ENCODE measurements around the gene CLIP4. TPM values are rescaled to one million over a fixed set of nuclear protein-coding genes. Genes with fewer than 3 reads are reported as not detected.

CLIP4 gene
- polyA plus RNA-seq, 1 of the 3 experiments (the other 2 are of a cell fraction), result 12.7 TPM

DNA sequence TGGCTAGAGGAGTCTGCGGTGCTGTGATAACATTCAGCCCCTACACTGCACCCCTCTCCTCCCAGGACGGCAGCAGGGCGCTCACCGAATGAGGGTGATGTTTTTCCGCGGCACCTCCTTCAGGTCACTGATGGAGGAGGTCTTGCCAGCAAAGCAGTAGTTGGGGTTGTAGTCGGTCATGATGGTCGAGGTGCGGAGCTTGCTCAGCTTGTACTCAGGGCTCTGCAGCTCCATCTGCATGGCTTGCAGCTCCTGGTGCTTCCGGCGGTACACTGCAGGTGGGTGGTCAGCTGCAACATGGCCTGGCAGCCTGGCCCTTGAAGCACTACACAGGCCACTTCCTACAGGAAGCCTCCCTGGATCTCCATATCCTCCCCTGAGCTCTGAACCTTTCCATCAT lies 108.0 kb downstream of the CLIP4 start:
- Histone ChIP-seq H3K27ac (ENCODE audit: low read depth in 2 of 2, low read length in 1 of 2) (peak overlapping the region in 1 of 2 experiments; percentile 92; a peak in 2 of 4 replicates), H3K79me2 (ENCODE audit: insufficient read depth) (no peaks in the 10 kb centered on the region), H4K20me1 (ENCODE audit: insufficient read depth) (no peaks in the 10 kb centered on the region), H3K4me2 (no peak overlapping the region), H3K4me3 (ENCODE audit: low read depth in 2 of 2, low read length in 1 of 2) (no peak overlapping the region), H3K9me2 (no peaks in the 10 kb centered on the region), H3K9me3 (no peaks in the 10 kb centered on the region), H2AFZ (ENCODE audit: low read depth) (no peak overlapping the region), H3F3A (replicated peaks; ENCODE audit: insufficient read depth) (no peaks in the 10 kb centered on the region), H3K27me3 (ENCODE audit: insufficient read depth) (peaks cover 13% of the 10 kb centered on the region; the same call in 1 of the 2 replicates), H3K9ac (no peak overlapping the region), H3K36me3 (replicated peaks in 1 of 2; ENCODE audit: control insufficient read depth in 1 of 2, insufficient read depth in 2 of 2, low read length in 1 of 2) (no peaks in the 10 kb centered on the region), H3K4me1 (ENCODE audit: control insufficient read depth in 1 of 2, insufficient read depth in 2 of 2, low read depth in 1 of 2, low read length in 1 of 2) (peaks cover 14 to 50% of the 10 kb centered on the region in 2 experiments)
- TF ChIP-seq FOXJ3 (CRISPR knock-in tag; IDR thresholded peaks at IDR 0.05), result no peak
- no peak for TF ChIP-seq RAD21 (IDR thresholded peaks at IDR 0.05; ENCODE audit: low read length)
- no peak for TF ChIP-seq RFX5 (IDR thresholded peaks at IDR 0.05; ENCODE audit: low read length)
- TF ChIP-seq YY1 (IDR thresholded peaks at IDR 0.05; ENCODE audit: low read depth), result no peak
- TF ChIP-seq RXRA (IDR thresholded peaks at IDR 0.05; ENCODE audit: borderline replicate concordance, low read depth), result no peak
- no peak for TF ChIP-seq SMC3 (IDR thresholded peaks at IDR 0.05; ENCODE audit: low read depth, low read length)
- TF ChIP-seq, protein P1, sequence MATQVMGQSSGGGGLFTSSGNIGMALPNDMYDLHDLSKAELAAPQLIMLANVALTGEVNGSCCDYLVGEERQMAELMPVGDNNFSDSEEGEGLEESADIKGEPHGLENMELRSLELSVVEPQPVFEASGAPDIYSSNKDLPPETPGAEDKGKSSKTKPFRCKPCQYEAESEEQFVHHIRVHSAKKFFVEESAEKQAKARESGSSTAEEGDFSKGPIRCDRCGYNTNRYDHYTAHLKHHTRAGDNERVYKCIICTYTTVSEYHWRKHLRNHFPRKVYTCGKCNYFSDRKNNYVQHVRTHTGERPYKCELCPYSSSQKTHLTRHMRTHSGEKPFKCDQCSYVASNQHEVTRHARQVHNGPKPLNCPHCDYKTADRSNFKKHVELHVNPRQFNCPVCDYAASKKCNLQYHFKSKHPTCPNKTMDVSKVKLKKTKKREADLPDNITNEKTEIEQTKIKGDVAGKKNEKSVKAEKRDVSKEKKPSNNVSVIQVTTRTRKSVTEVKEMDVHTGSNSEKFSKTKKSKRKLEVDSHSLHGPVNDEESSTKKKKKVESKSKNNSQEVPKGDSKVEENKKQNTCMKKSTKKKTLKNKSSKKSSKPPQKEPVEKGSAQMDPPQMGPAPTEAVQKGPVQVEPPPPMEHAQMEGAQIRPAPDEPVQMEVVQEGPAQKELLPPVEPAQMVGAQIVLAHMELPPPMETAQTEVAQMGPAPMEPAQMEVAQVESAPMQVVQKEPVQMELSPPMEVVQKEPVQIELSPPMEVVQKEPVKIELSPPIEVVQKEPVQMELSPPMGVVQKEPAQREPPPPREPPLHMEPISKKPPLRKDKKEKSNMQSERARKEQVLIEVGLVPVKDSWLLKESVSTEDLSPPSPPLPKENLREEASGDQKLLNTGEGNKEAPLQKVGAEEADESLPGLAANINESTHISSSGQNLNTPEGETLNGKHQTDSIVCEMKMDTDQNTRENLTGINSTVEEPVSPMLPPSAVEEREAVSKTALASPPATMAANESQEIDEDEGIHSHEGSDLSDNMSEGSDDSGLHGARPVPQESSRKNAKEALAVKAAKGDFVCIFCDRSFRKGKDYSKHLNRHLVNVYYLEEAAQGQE (IDR thresholded peaks at IDR 0.05; ENCODE audit: low read depth, low read length), result no peak
- TF ChIP-seq CHD2 (IDR thresholded peaks at IDR 0.05; ENCODE audit: low read length, partially characterized antibody), result no peak
- no peak for TF ChIP-seq TEAD4 (IDR thresholded peaks at IDR 0.05; ENCODE audit: borderline replicate concordance, insufficient read depth)
- DNase-seq, result no peak
- ChIA-PET POLR2A (interaction anchor here (0.9 kb wide), 1 partner anchor 16 kb away, joined by 3 read pairs; no protein-coding TSS in a partner anchor), CTCF (interaction anchor here (0.6 to 2.2 kb wide), 4 partner anchors 14 to 699 kb away, joined by 3 to 5 read pairs (median 4); no protein-coding TSS in a partner anchor)
- 93% methylated on average over 11 of the region's 11 CpGs for WGBS (ENCODE audit: low lambda C conversion rate)

DNA sequence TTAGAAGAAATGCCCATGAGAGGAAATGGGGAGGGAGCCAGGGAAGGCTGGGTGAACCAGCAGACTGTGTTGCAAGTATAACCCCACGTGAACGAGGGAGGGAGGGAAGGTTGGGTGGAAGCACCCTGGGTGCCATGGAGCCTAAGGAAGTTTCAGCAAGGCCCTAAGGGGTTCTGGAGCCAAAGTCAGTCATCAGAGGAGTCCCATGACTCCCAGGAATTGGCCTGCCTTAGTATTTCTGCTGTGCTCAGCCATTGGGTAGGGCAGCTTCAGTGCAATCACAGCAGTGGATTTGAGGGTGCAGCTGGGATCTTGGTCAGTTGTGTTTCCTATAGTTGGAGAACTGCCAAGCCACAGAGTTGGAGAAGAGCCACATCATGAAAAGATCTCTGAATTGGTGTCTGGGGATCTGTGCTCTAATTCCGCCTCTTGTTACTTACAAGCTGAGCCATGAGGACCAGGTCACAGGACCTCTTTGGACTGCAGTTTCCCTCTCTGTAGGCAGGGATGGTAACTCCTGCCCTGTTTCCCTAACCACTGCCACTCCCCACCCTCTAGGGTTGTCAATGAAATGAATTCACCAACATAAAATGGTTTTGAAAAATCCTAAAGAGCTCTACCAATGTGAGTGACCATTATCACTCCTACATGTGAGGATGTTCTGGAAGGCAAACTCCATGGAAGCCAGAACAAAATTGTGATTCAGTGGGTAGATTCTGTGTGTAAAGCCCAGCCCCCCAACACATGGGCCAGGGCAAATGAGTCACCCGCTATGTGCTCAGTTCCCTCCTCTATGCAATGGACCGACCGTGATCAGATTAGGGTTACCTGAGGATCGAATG lies 108.9 kb downstream of the CLIP4 start:
- POLR2A ChIA-PET, result interaction anchor here (0.7 to 0.9 kb wide), 2 partner anchors 17 to 44 kb away, joined by 3 read pairs; no protein-coding TSS in a partner anchor
- no peaks in the 10 kb centered on the region for H4K20me1 ChIP-seq (ENCODE audit: insufficient read depth)
- H3F3A ChIP-seq (replicated peaks; ENCODE audit: insufficient read depth), result no peaks in the 10 kb centered on the region
- WGBS (ENCODE audit: low lambda C conversion rate), result 69% methylated on average over 7 of the region's 7 CpGs
- TF ChIP-seq CHD2 (IDR thresholded peaks at IDR 0.05; ENCODE audit: low read length, partially characterized antibody) (peak; percentile 17), NFIC (IDR thresholded peaks at IDR 0.05; ENCODE audit: borderline replicate concordance) (peak; percentile 92), TCF12 (IDR thresholded peaks at IDR 0.05) (peak; percentile 55; the same call in 1 of the 2 replicates), GATA2 (CRISPR knock-in tag; IDR thresholded peaks at IDR 0.05) (peak; percentile 68), FOXJ3 (CRISPR knock-in tag; IDR thresholded peaks at IDR 0.05) (peak; percentile 81; the same call in 1 of the 2 replicates), RCOR1 (IDR thresholded peaks at IDR 0.05; ENCODE audit: low read length) (peak; percentile 48; the same call in 1 of the 2 replicates), YY1 (IDR thresholded peaks at IDR 0.05; ENCODE audit: low read depth) (no peak), MXI1 (IDR thresholded peaks at IDR 0.05; ENCODE audit: low read depth, low read length) (peak; percentile 56; the same call in 1 of the 2 replicates), EP300 (IDR thresholded peaks at IDR 0.05; ENCODE audit: borderline replicate concordance in 1 of 2, low read depth in 1 of 2, low read length in 1 of 2) (peak in 1 of 2 experiments; percentile 64; a peak in 2 of 4 replicates)
- TF ChIP-seq, protein P1 (IDR thresholded peaks at IDR 0.05; ENCODE audit: low read depth, low read length), result no peak
- no peaks in the 10 kb centered on the region for H3K9me2 ChIP-seq
- H3K36me3 ChIP-seq (replicated peaks in 1 of 2; ENCODE audit: control insufficient read depth in 1 of 2, insufficient read depth in 2 of 2, low read length in 1 of 2), result no peaks in the 10 kb centered on the region
- H2AFZ ChIP-seq (ENCODE audit: low read depth), result no peak overlapping the region
- peaks cover 15% of the 10 kb centered on the region; the same call in 1 of the 2 replicates for H3K27me3 ChIP-seq (ENCODE audit: insufficient read depth)
- CTCF ChIA-PET, result interaction anchor here (0.8 to 2.2 kb wide), 11 partner anchors 15 to 854 kb away, joined by 3 to 5 read pairs (median 3); no protein-coding TSS in a partner anchor
- H3K27ac ChIP-seq (ENCODE audit: low read depth in 2 of 2, low read length in 1 of 2), result peak overlapping the region in 1 of 2 experiments; percentile 92; a peak in 2 of 4 replicates
- no peak overlapping the region for H3K4me2 ChIP-seq
- H3K4me3 ChIP-seq (ENCODE audit: low read depth in 2 of 2, low read length in 1 of 2), result no peak overlapping the region
- DNase-seq, result peak; percentile 73
- peaks cover 14 to 58% of the 10 kb centered on the region in 2 experiments for H3K4me1 ChIP-seq (ENCODE audit: control insufficient read depth in 1 of 2, insufficient read depth in 2 of 2, low read depth in 1 of 2, low read length in 1 of 2)
- no peaks in the 10 kb centered on the region for H3K79me2 ChIP-seq (ENCODE audit: insufficient read depth)
- H3K9ac ChIP-seq, result no peak overlapping the region
- H3K9me3 ChIP-seq, result no peaks in the 10 kb centered on the region

Measured in SK-N-SH (cell line).